ENCODE data around the gene CA10.

GRCh38 chr17:51997723-51998122 is 160.8 kb downstream of the CA10 start:
- no peak for TF ChIP-seq CTCF (IDR thresholded peaks at IDR 0.05)
- no peak for TF ChIP-seq POLR2A (IDR thresholded peaks at IDR 0.05)
